Heart left ventricle (tissue), 16 donors: ENCODE data around the gene SCN8A. TPM values are rescaled to one million over a fixed set of nuclear protein-coding genes. Genes with fewer than 3 reads are reported as not detected.

ENCODE experiments used
- ATAC-seq, 4 donors: fragments of 200-7000 bp; cut with Tn5 transposase; one replicate each; pipeline ENCODE4 v1.9.1; 2020 to 2022; ENCODE audit warnings: moderate library complexity in 4 of 4, mild to moderate bottlenecking in 3 of 4, moderate number of reproducible peaks in 1 of 4
- DNase-seq, 5 donors: peaks; one replicate each; pipeline ENCODE4 v3.0.0-alpha.2; 2020
- H3K27ac ChIP-seq, 12 donors: fragments of 200-600 bp; sonication (generic) in 4 of 12; one replicate each; pipeline versions ENCODE4 v1.5.0 to v1.8.0; 2016 to 2022; ENCODE audit warnings: mild to moderate bottlenecking in 2 of 12
- H3K27me3 ChIP-seq, 9 donors: fragments of 200-600 bp; sonication (generic) in 2 of 9; one replicate each; pipeline versions ENCODE4 v1.5.1 to v1.8.0; 2016 to 2022; ENCODE audit warnings: mild to moderate bottlenecking in 3 of 9
- H3K36me3 ChIP-seq, 9 donors: fragments of 200-600 bp; sonication (generic) in 2 of 9; one replicate each; pipeline versions ENCODE4 v1.5.0 to v1.8.0; 2018 to 2022; ENCODE audit warnings: mild to moderate bottlenecking in 2 of 9
- H3K4me1 ChIP-seq, 12 donors: fragments of 200-600 bp; sonication (generic) in 4 of 12; one replicate each; pipeline versions ENCODE4 v1.5.0 to v1.8.0; 2016 to 2022; ENCODE audit warnings: mild to moderate bottlenecking in 3 of 12
- H3K4me3 ChIP-seq, 12 donors: fragments of 200-600 bp; sonication (generic) in 4 of 12; one replicate each; pipeline versions ENCODE4 v1.5.0 to v1.8.0; 2017 to 2022; ENCODE audit warnings: mild to moderate bottlenecking in 9 of 12, moderate library complexity in 4 of 12
- H3K9me3 ChIP-seq, 12 donors: fragments of 200-600 bp; sonication (generic) in 4 of 12; one replicate each; pipeline versions ENCODE4 v1.5.0 to v1.8.0; 2016 to 2022; ENCODE audit warnings: mild to moderate bottlenecking in 1 of 12
- CTCF ChIP-seq, 12 donors: fragments of 200-600 bp; sonication (generic) in 4 of 12; IDR thresholded peaks; one replicate each; pipeline versions ENCODE4 v1.5.0 to v1.8.0; 2018 to 2022; ENCODE audit warnings: antibody characterized with exemption in 12 of 12, mild to moderate bottlenecking in 5 of 12
- POLR2A ChIP-seq, 2 donors: fragments of 450-650 bp; IDR thresholded peaks; one replicate each; pipeline ENCODE4 v1.6.1; 2017; ENCODE audit warnings: antibody characterized with exemption in 2 of 2, mild to moderate bottlenecking in 2 of 2, moderate library complexity in 2 of 2
- WGBS, 4 donors: extraction: QIAGEN DNeasy Blood & Tissue Kit in 2 of 4; methylation state at CpG; one replicate each; pipeline versions ENCODE4 v1.1.5 to v1.1.7; 2013 to 2018; 5-methylcytosine and 5-hydroxymethylcytosine counted together
- intact Hi-C, 10 donors: fragments of 100-400 bp; cut with DNase I; formaldehyde crosslinking; loops; one replicate each; pipeline versions ENCODE4 v1.11.1 to v1.14.2; 2022
- polyA plus RNA-seq, 2 donors: library from polyadenylated mRNA; stranded (reverse); fragments of 200-250 nt; gene quantifications; one replicate each; pipeline ENCODE4 v1.2.3, GENCODE V29; 2013
- total RNA-seq, 9 donors: library from RNA; depleted of rRNA in 2 of 9; stranded (reverse); fragments of >200 nt in 2 of 9; fragmentation: NEBNext Ultra II Directional in 3 of 9; extraction: Animal tissue kit (Norgen Biotek cat#: 25700) in 3 of 9; gene quantifications; one replicate each; pipeline versions ENCODE4 v1.1.0 to v1.2.4, GENCODE V29; 2016 to 2023
- donor health status: ischemic (EF 13 %, LVEDD 7.1; RV severe dilation, severe dysfunction).
- donor health status: healthy with polysubstance abuse.
- donor health status: DM: no; HTN: yes; CAD: no.
- donor health status: DM: no; HTN: no; CAD: no.
- donor health status: ischemic (EF 25% LVEDD 6.9; RV normal size, moderate dysfunction).
- donor health status: ischemic (EF 25% LVEDD 5.7; RV mildly dilated, moderate dysfunction).
- donor health status: healthy.
- donor health status: DM: yes; HTN: yes; CAD: no.
- donor health status: ischemic (EF 35%, LVEDD 5.7; RV mildly dilated, moderate dysfunction).
- donor health status: nonischemic (EF 11% LVEDD 7.7; RV severe dilation, severe dysfunction).
- donor health status: DM: yes; HTN: yes; CAD: no.
- donor health status: PGD.
- donor health status: ischemic (EF 29% LVEDD 5.4; RV normal size, mild dysfunction).
- donor health status: nonischemic (EF 23%, LVEDD 6.1; RV moderate dilation, normal function).

SCN8A gene
- total and polyA plus RNA-seq, 11 donors = 0.17 to 0.97 (median 0.32) TPM

DNA sequence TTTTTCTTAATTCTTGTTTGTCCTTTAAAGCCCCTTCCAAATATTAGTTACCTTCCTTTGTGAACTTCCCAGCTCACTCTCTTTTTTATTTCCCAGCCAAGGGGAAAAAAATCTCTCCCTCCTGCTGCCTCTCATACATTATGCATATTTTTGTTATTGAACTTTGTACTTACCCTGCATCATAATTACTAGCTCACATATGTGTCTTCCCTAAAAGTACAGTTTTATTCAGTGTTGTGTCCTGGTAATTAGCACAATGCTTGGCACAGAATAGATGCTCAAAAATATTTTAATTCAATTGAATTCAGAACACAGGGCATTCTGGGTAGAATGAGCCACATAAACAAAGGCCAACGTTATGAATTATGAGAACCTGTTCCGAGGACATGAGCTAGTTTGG, 91.9 kb downstream of the SCN8A start:
- Histone ChIP-seq H3K4me1 (no peaks in the 10 kb centered on the region), H3K9me3 (no peaks in the 10 kb centered on the region), H3K27me3 (no peaks in the 10 kb centered on the region), H3K27ac (peak overlapping the region in 1 of 12 donors; percentile 16), H3K36me3 (no peaks in the 10 kb centered on the region), H3K4me3 (no peak overlapping the region)
- intact Hi-C loops = loop anchor here in 1 of 10 donors (10.0 kb wide), 1 partner anchor 192 kb away; no protein-coding TSS in a partner anchor
- no peak for DNase-seq
- no peak for ATAC-seq
- 73 to 82% (median 78%) methylated on average over 2 of the region's 2 CpGs for WGBS, 4 donors
- TF ChIP-seq POLR2A (IDR thresholded peaks at IDR 0.05) = no peak

GRCh38 chr12:51683763-51684357, 92.8 kb downstream of the SCN8A start:
- ATAC-seq (peak in 2 of 4 donors; percentile 34 to 37), DNase-seq (no peak)
- intact Hi-C loops = loop anchor here in 1 of 10 donors (10.0 kb wide), 1 partner anchor 191 kb away; no protein-coding TSS in a partner anchor
- 74 to 81% (median 77%) methylated on average over 4 of the region's 4 CpGs for WGBS, 4 donors
- H3K27me3 ChIP-seq = no peaks in the 10 kb centered on the region
- H3K27ac ChIP-seq = peak overlapping the region in 1 of 12 donors; percentile 38
- H3K4me1 ChIP-seq = no peaks in the 10 kb centered on the region
- TF ChIP-seq POLR2A (IDR thresholded peaks at IDR 0.05) (no peak), CTCF (IDR thresholded peaks at IDR 0.05) (no peak)
- H3K36me3 ChIP-seq = no peaks in the 10 kb centered on the region
- no peak overlapping the region for H3K4me3 ChIP-seq
- H3K9me3 ChIP-seq = no peaks in the 10 kb centered on the region

GRCh38 chr12:51686727-51687126, 95.7 kb downstream of the SCN8A start:
- Histone ChIP-seq H3K36me3 (no peaks in the 10 kb centered on the region), H3K4me3 (no peak overlapping the region), H3K9me3 (no peaks in the 10 kb centered on the region), H3K27ac (no peak overlapping the region), H3K27me3 (no peaks in the 10 kb centered on the region), H3K4me1 (peaks cover 0 to 2% (median 0%) of the 10 kb centered on the region in 12 donors)
- DNase-seq (no peak), ATAC-seq (no peak)
- TF ChIP-seq CTCF (IDR thresholded peaks at IDR 0.05) = no peak
- TF ChIP-seq POLR2A (IDR thresholded peaks at IDR 0.05) = no peak
- intact Hi-C loops = loop anchor here in 1 of 10 donors (10.0 kb wide), 1 partner anchor 188 kb away; no protein-coding TSS in a partner anchor
- 71 to 96% (median 79%) methylated on average over 1 of the region's 1 CpG for WGBS, 4 donors

GRCh38 chr12:51687177-51687576, 96.1 kb downstream of the SCN8A start:
- peaks cover 0 to 7% (median 3%) of the 10 kb centered on the region in 12 donors for H3K4me1 ChIP-seq
- intact Hi-C loops = loop anchor here in 1 of 10 donors (10.0 kb wide), 1 partner anchor 188 kb away; no protein-coding TSS in a partner anchor
- no peak overlapping the region for H3K4me3 ChIP-seq
- no peaks in the 10 kb centered on the region for H3K27me3 ChIP-seq
- ATAC-seq = no peak
- 86 to 90% (median 89%) methylated on average over 5 of the region's 5 CpGs for WGBS, 4 donors
- H3K36me3 ChIP-seq = no peaks in the 10 kb centered on the region
- H3K27ac ChIP-seq = no peak overlapping the region
- DNase-seq = no peak
- H3K9me3 ChIP-seq = no peaks in the 10 kb centered on the region
- TF ChIP-seq CTCF (IDR thresholded peaks at IDR 0.05) = no peak
- TF ChIP-seq POLR2A (IDR thresholded peaks at IDR 0.05) = no peak
